K562 (cell line): ENCODE data around the gene SZT2. TPM values are rescaled to one million over a fixed set of nuclear protein-coding genes. Genes with fewer than 3 reads are reported as not detected.

ENCODE experiments used
- ATAC-seq: fragments of 200-7000 bp; cut with Tn5 transposase; 3 replicates; pipeline ENCODE4 v1.9.1; 2020; ENCODE audit warnings: moderate library complexity
- BruUV-seq: library from RNA; stranded (reverse); fragments of 400-500 nt; replicated peaks from 2 replicates; lab custom pipeline; 2021; lab: Mats Ljungman, UMichigan
- CTCF ChIA-PET: fragments of 300-600 bp; formaldehyde crosslinking; extraction: SDS; loops from one replicate; lab custom pipeline; 2021; ENCODE audit warnings: low intra/inter-chr PET ratio; lab: Yijun Ruan, JAX
- POLR2A ChIA-PET: fragments of 300-600, 350-650 bp; sonication (Branson Sonifier 250); formaldehyde crosslinking; extraction: SDS; loops from one replicate; lab custom pipeline; 2021; ENCODE audit warnings: antibody characterized with exemption, inconsistent platforms; lab: Yijun Ruan, JAX
- DNase-seq, 4 experiments: peaks; one replicate each; pipeline versions ENCODE4 v3.0.0 to v3.0.0-alpha.2; 2011 to 2018; ENCODE audit warnings: low spot score in 3 of 4, mixed read lengths in 3 of 4; ENCODE audit errors: extremely low read depth in 1 of 4
- FAIRE-seq: peaks from 2 replicates; lab custom pipeline; 2011; peaks lifted over from hg19 to GRCh38; lab: Jason Lieb, UNC
- H2AFZ ChIP-seq: 2 replicates; pipeline ENCODE4 v1.6.0; 2011; ENCODE audit warnings: low read depth, low read length, control low read depth, inconsistent platforms
- H3K27ac ChIP-seq: fragments of 200-600 bp; 3 replicates; pipeline ENCODE4 v1.8.0; 2011; ENCODE audit warnings: low read depth, mild to moderate bottlenecking, control low read depth, inconsistent platforms, low read length, moderate library complexity, mixed read lengths; ENCODE audit errors: extremely low read depth
- H3K27me3 ChIP-seq, 2 experiments: fragments of 300-600 bp in 1 of 2; 2 replicates in 1 of 2; 3 replicates in 1 of 2; pipeline versions ENCODE4 v1.6.0 to v1.8.0; 2011; ENCODE audit warnings: inconsistent platforms in 2 of 2, low read length in 2 of 2, mild to moderate bottlenecking in 1 of 2, mixed read lengths in 1 of 2, moderate library complexity in 1 of 2; ENCODE audit not compliant: control insufficient read depth in 2 of 2, insufficient read depth in 2 of 2
- H3K36me3 ChIP-seq: fragments of 300-600 bp; 3 replicates; pipeline ENCODE4 v1.8.0; 2011; ENCODE audit warnings: mild to moderate bottlenecking, low read length, inconsistent platforms; ENCODE audit not compliant: control insufficient read depth, insufficient read depth
- H3K4me1 ChIP-seq, 2 experiments: fragments of 200-600 bp in 1 of 2; replicated peaks in 1 of 2; 2 replicates in 1 of 2; 3 replicates in 1 of 2; pipeline versions ENCODE4 v1.5.1 to v1.8.0; 2011; ENCODE audit warnings: inconsistent platforms in 2 of 2, low read length in 2 of 2, mild to moderate bottlenecking in 1 of 2, mixed read lengths in 1 of 2, moderate library complexity in 1 of 2; ENCODE audit not compliant: control insufficient read depth in 2 of 2, insufficient read depth in 2 of 2
- H3K4me2 ChIP-seq: 2 replicates; pipeline ENCODE4 v1.6.1; 2011; ENCODE audit warnings: low read length, control low read depth, inconsistent platforms, mixed read lengths; ENCODE audit not compliant: insufficient read depth
- H3K4me3 ChIP-seq: fragments of 200-600 bp; sonication (generic), shearing (Covaris generic); 2 replicates; pipeline ENCODE4 v1.5.1; 2016; ENCODE audit warnings: control low read depth, inconsistent platforms
- H3K79me2 ChIP-seq: fragments of 200-600 bp; 3 replicates; pipeline ENCODE4 v1.8.0; 2011; ENCODE audit warnings: low read length, inconsistent platforms; ENCODE audit not compliant: control insufficient read depth, insufficient read depth
- H3K9ac ChIP-seq, 2 experiments: 2 replicates each; pipeline versions ENCODE4 v1.6.0 to v1.6.1; 2011; ENCODE audit warnings: low read depth in 2 of 2, low read length in 2 of 2, control low read depth in 1 of 2, inconsistent platforms in 1 of 2, mild to moderate bottlenecking in 1 of 2, mixed read lengths in 1 of 2; ENCODE audit not compliant: insufficient read depth in 1 of 2
- H3K9me1 ChIP-seq: one replicate; pipeline ENCODE4 v1.6.0; 2011; ENCODE audit warnings: inconsistent platforms, mild to moderate bottlenecking, low read length, moderate library complexity; ENCODE audit not compliant: control insufficient read depth, insufficient read depth
- H3K9me3 ChIP-seq: replicated peaks from 2 replicates; pipeline ENCODE4 v1.5.1; 2011; ENCODE audit warnings: low read depth, low read length, inconsistent platforms; ENCODE audit not compliant: control insufficient read depth, insufficient read depth
- H4K20me1 ChIP-seq: replicated peaks from 2 replicates; pipeline ENCODE4 v1.6.1; 2011; ENCODE audit warnings: low read length, inconsistent platforms, mixed read lengths; ENCODE audit not compliant: control insufficient read depth, insufficient read depth
- ATF4 ChIP-seq: fragments of 450-650 bp; formaldehyde crosslinking; IDR thresholded peaks from 2 replicates; pipeline ENCODE4 v1.4.0; 2022; ENCODE audit warnings: mild to moderate bottlenecking, moderate library complexity
- CBFA2T3 ChIP-seq: fragments of 450-650 bp; IDR thresholded peaks from 2 replicates; pipeline ENCODE4 v1.6.1; 2017
- CBX5 ChIP-seq: IDR thresholded peaks from 2 replicates; pipeline ENCODE4 v1.6.1; 2014; ENCODE audit warnings: low read depth, borderline replicate concordance
- HDAC2 ChIP-seq: fragments of 450-650 bp; IDR thresholded peaks from 2 replicates; pipeline ENCODE4 v1.6.1; 2016; ENCODE audit warnings: mild to moderate bottlenecking
- HOMEZ ChIP-seq: fragments of 250-450 bp; sonication (Bioruptor Pico); IDR thresholded peaks from 2 replicates; pipeline ENCODE4 v1.4.0; 2020; ENCODE audit warnings: mild to moderate bottlenecking, moderate library complexity
- KDM1A ChIP-seq, 2 experiments: fragments of 450-650 bp; IDR thresholded peaks; 2 replicates each; pipeline ENCODE4 v1.6.1; 2016; ENCODE audit warnings: mild to moderate bottlenecking in 2 of 2
- KHSRP ChIP-seq: fragments of 450-650 bp; IDR thresholded peaks from 2 replicates; pipeline ENCODE4 v1.6.1; 2017
- LARP7 ChIP-seq: fragments of 450-650 bp; IDR thresholded peaks from 2 replicates; pipeline ENCODE4 v1.6.1; 2016
- MLX ChIP-seq, 2 experiments: fragments of 450-650 bp in 1 of 2; sonication (generic) in 1 of 2; formaldehyde crosslinking; conservative IDR thresholded peaks; 2 replicates each; pipeline versions ENCODE4 v1.4.0 to v1.8.1; 2020 to 2022; ENCODE audit warnings: mild to moderate bottlenecking in 1 of 2, missing genetic modification reagents in 1 of 2
- POLR2AphosphoS5 ChIP-seq: IDR thresholded peaks from 2 replicates; pipeline ENCODE4 v1.6.1; 2011; ENCODE audit warnings: mild to moderate bottlenecking, low read depth, low read length, moderate library complexity; ENCODE audit not compliant: control insufficient read depth, insufficient read depth
- RBFOX2 ChIP-seq: fragments of 200-400 bp; formaldehyde crosslinking; IDR thresholded peaks from 2 replicates; pipeline ENCODE4 v1.6.1; 2017; ENCODE audit warnings: low read depth, mild to moderate bottlenecking, low read length, moderate library complexity
- RFX1 ChIP-seq: fragments of 450-650 bp; IDR thresholded peaks from 2 replicates; pipeline ENCODE4 v1.6.1; 2016; ENCODE audit warnings: mild to moderate bottlenecking, moderate library complexity
- SAFB ChIP-seq: fragments of 200-400 bp; formaldehyde crosslinking; IDR thresholded peaks from 2 replicates; pipeline ENCODE4 v1.6.1; 2017; ENCODE audit warnings: low read depth, low read length, borderline replicate concordance
- ZFP30 ChIP-seq: fragments of 250-450 bp; sonication (Bioruptor Pico); IDR thresholded peaks from 2 replicates; pipeline ENCODE4 v1.8.0; 2022; ENCODE audit warnings: moderate library complexity, mild to moderate bottlenecking, inconsistent platforms, borderline replicate concordance
- ZNF140 ChIP-seq: fragments of 250-450 bp; sonication (Bioruptor Pico); IDR thresholded peaks from 2 replicates; pipeline ENCODE4 v1.8.0; 2021; ENCODE audit warnings: moderate library complexity, mild to moderate bottlenecking, inconsistent platforms
- ZNF239 ChIP-seq: fragments of 250-450 bp; sonication (Bioruptor Pico); IDR thresholded peaks from 2 replicates; pipeline ENCODE4 v1.4.0; 2020; ENCODE audit warnings: mild to moderate bottlenecking
- ZNF347 ChIP-seq: fragments of 450-650 bp; formaldehyde crosslinking; IDR thresholded peaks from 2 replicates; pipeline ENCODE4 v1.4.0; 2020; ENCODE audit warnings: low read depth, mild to moderate bottlenecking, moderate library complexity
- ZNF780A ChIP-seq: fragments of 250-450 bp; sonication (Bioruptor Pico); IDR thresholded peaks from 2 replicates; pipeline ENCODE4 v1.5.0; 2021; ENCODE audit warnings: mild to moderate bottlenecking
- WGBS: fragments of 100-300 bp; shearing (Covaris generic); methylation state at CpG from one replicate; pipeline ENCODE4 v1.1.6; 2016; ENCODE audit warnings: low coverage, mixed read lengths; ENCODE audit not compliant: insufficient coverage; ENCODE audit errors: missing lambda C conversion rate; 5-methylcytosine and 5-hydroxymethylcytosine counted together
- in situ Hi-C: fragments of 300-500 bp; cut with MboI; formaldehyde crosslinking; loops from 4 replicates; pipeline ENCODE4 v1.15.0; 2018; ENCODE audit warnings: inconsistent platforms, mixed read lengths
- intact Hi-C: fragments of 100-400 bp; cut with micrococcal nuclease; formaldehyde crosslinking; loops from 2 replicates; pipeline ENCODE4 v1.14.2; 2022
- polyA plus RNA-seq, 8 experiments: library from polyadenylated mRNA; depleted of rRNA in 4 of 8; stranded (reverse) in 5 of 8; unstranded in 3 of 8; fragments of >200 nt; fragmentation: Nextera tagmentation in 2 of 8; fragmentation: Illumina TruSeq in 1 of 8; extraction: Ambion mirVana in 2 of 8; extraction: Trizol in 1 of 8; gene quantifications; 2 replicates each; pipeline versions ENCODE4 v1.2.1 to v1.2.3, GENCODE V29; 2011 to 2014; ENCODE audit warnings: inconsistent platforms in 1 of 8, missing spikeins in 1 of 8
- total RNA-seq, 7 experiments: library from RNA; depleted of rRNA in 6 of 7; stranded (reverse); fragments of >200 nt in 6 of 7; fragmentation: Illumina TruSeq in 2 of 7; extraction: Trizol in 2 of 7; gene quantifications; 2 replicates each; pipeline versions ENCODE4 v1.2.1 to v1.2.3, GENCODE V29; 2011 to 2021; ENCODE audit warnings: low replicate concordance in 1 of 7
- TF ChIP-seq, protein P1 (sequence below), 2 experiments: fragments of 450-650 bp; conservative IDR thresholded peaks; 2 replicates each; pipeline ENCODE4 v1.6.1; 2017; ENCODE audit warnings: mild to moderate bottlenecking in 2 of 2, moderate library complexity in 2 of 2

SZT2 gene
- total and polyA plus RNA-seq, 9 of the 15 experiments (the other 6 are each of a cell fraction or from before 2014, with no cell fraction given) = 0.88 to 31.0 (median 12.8) TPM

GRCh38 chr1:43402089-43402865 lies 12.6 kb downstream of the SZT2 start:
- intact Hi-C loops (no loop called here), in situ Hi-C loops (no loop called here)
- H3K4me1 ChIP-seq = peaks cover 11 to 22% of the 10 kb centered on the region in 2 experiments; a peak in 4 of 5 replicates
- ChIA-PET POLR2A (interaction anchor here (3.9 kb wide), 1 partner anchor 13 kb away, joined by 28 read pairs; the partner anchor contains the start of genes MED8 and SZT2), CTCF (no interaction called here)
- no peaks in the 10 kb centered on the region for H3K27me3 ChIP-seq
- H3K36me3 ChIP-seq = peaks cover 30% of the 10 kb centered on the region
- H3K9me1 ChIP-seq = no peaks in the 10 kb centered on the region
- peak in 3 of 4 experiments; percentile 19 to 54 (median 28) for DNase-seq
- WGBS = 50% methylated on average over 6 of the region's 6 CpGs
- peak overlapping the region in 1 of 2 experiments; percentile 33; a peak in 1 of 4 replicates for H3K9ac ChIP-seq
- ATAC-seq = no peak
- no peak overlapping the region; the same call in 1 of the 2 replicates for H3K4me2 ChIP-seq
- no peaks in the 10 kb centered on the region for H3K79me2 ChIP-seq
- no peaks in the 10 kb centered on the region for H3K9me3 ChIP-seq
- FAIRE-seq = no peak
- H2AFZ ChIP-seq = no peak overlapping the region
- peaks cover 27% of the 10 kb centered on the region for H4K20me1 ChIP-seq
- no peak overlapping the region for H3K4me3 ChIP-seq
- H3K27ac ChIP-seq = no peak overlapping the region
- no TSS peak for BruUV-seq
- TF ChIP-seq ZNF140 (CRISPR knock-in tag) (no peak), ZNF347 (CRISPR knock-in tag) (no peak), ZFP30 (CRISPR knock-in tag) (no peak), CBFA2T3 (peak; percentile 96), SAFB (no peak), HOMEZ (no peak), RFX1 (no peak), ZNF780A (CRISPR knock-in tag) (no peak), ATF4 (CRISPR knock-in tag) (no peak), HDAC2 (0 out of 2 replicates have a peak, but pooled peaks have one; percentile 48), CBX5 (no peak), ZNF239 (CRISPR knock-in tag) (no peak), KHSRP (0 out of 2 replicates have a peak, but pooled peaks have one; percentile 25), LARP7 (no peak), RBFOX2 (no peak), KDM1A (IDR thresholded peaks at IDR 0.05) (peak; percentile 87 to 89), MLX (CRISPR knock-in tag; conservative IDR thresholded peaks at IDR 0.05) (no peak), POLR2AphosphoS5 (peak; percentile 60; the same call in 1 of the 2 replicates)
- TF ChIP-seq, protein P1, sequence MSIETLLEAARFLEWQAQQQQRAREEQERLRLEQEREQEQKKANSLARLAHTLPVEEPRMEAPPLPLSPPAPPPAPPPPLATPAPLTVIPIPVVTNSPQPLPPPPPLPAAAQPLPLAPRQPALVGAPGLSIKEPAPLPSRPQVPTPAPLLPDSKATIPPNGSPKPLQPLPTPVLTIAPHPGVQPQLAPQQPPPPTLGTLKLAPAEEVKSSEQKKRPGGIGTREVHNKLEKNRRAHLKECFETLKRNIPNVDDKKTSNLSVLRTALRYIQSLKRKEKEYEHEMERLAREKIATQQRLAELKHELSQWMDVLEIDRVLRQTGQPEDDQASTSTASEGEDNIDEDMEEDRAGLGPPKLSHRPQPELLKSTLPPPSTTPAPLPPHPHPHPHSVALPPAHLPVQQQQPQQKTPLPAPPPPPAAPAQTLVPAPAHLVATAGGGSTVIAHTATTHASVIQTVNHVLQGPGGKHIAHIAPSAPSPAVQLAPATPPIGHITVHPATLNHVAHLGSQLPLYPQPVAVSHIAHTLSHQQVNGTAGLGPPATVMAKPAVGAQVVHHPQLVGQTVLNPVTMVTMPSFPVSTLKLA (conservative IDR thresholded peaks at IDR 0.05) = peak in 1 of 2 experiments; percentile 33; a peak in 1 of 4 replicates
